NCI-H2081 treated with DMSO at 0.1 percent for 48 hours (cell line): ENCODE data around the gene GMDS.

Experiments used
- DNase-seq: peaks from one replicate; lab custom pipeline; 2025; lab: John Stamatoyannopoulos, UW

The GMDS gene

GRCh38 chr6:2240961-2241360 lies 4.4 kb downstream of the GMDS start:
- no peak for DNase-seq

GRCh38 chr6:2237001-2237400 lies 8.4 kb downstream of the GMDS start:
- DNase-seq = no peak

GRCh38 chr6:2235777-2236495 lies 9.5 kb downstream of the GMDS start:
- no peak for DNase-seq

- DNase-seq = no peak
These were observed 13.0 kb downstream of the GMDS start for GRCh38 chr6:2232445-2232844.

GRCh38 chr6:2231438-2231837 lies 14.0 kb downstream of the GMDS start:
- no peak for DNase-seq

- DNase-seq = no peak
These were observed 14.6 kb downstream of the GMDS start for GRCh38 chr6:2230659-2231277.

GRCh38 chr6:2229742-2230141 lies 15.7 kb downstream of the GMDS start:
- DNase-seq = no peak

- no peak for DNase-seq
These were observed 16.4 kb downstream of the GMDS start for GRCh38 chr6:2229039-2229438.

- no peak for DNase-seq
These were observed 17.0 kb downstream of the GMDS start for GRCh38 chr6:2228392-2228791.

- no peak for DNase-seq
These were observed 18.6 kb downstream of the GMDS start for GRCh38 chr6:2226775-2227174.

GRCh38 chr6:2225422-2226392 lies 19.7 kb downstream of the GMDS start:
- no peak for DNase-seq

- no peak for DNase-seq
These were observed 20.5 kb downstream of the GMDS start for GRCh38 chr6:2224847-2225382.

- no peak for DNase-seq
These were observed 23.0 kb downstream of the GMDS start for GRCh38 chr6:2222275-2222842.

GRCh38 chr6:2221726-2222274 lies 23.6 kb downstream of the GMDS start:
- no peak for DNase-seq

- DNase-seq = no peak
These were observed 25.3 kb downstream of the GMDS start for GRCh38 chr6:2220154-2220553.

- no peak for DNase-seq
These were observed 26.5 kb downstream of the GMDS start for GRCh38 chr6:2218866-2219265.

- DNase-seq = no peak
These were observed 28.5 kb downstream of the GMDS start for GRCh38 chr6:2216794-2217383.

- no peak for DNase-seq
These were observed 30.1 kb downstream of the GMDS start for GRCh38 chr6:2215342-2215741.

- DNase-seq = no peak
These were observed 32.3 kb downstream of the GMDS start for GRCh38 chr6:2213086-2213485.

- DNase-seq = no peak
These were observed 36.1 kb downstream of the GMDS start for GRCh38 chr6:2209226-2209809.

- DNase-seq = no peak
These were observed 36.9 kb downstream of the GMDS start for GRCh38 chr6:2208468-2208867.
